Uterus (tissue), 4 donors: ENCODE data around the gene PCLAF. TPM values are rescaled to one million over a fixed set of nuclear protein-coding genes. Genes with fewer than 3 reads are reported as not detected.
"Not testable (repeated sequence)": the region's sequence is repeated elsewhere in the genome, so short reads cannot be mapped to it uniquely, and the experiment has no call there.

Source experiments
- DNase-seq, 2 donors: peaks; one replicate each; pipeline ENCODE4 v3.0.0-alpha.2; 2019 to 2020
- H3K27ac ChIP-seq, 2 donors: fragments of 200-600 bp; sonication (generic); 1 replicate in 1 of 2; 2 replicates in 1 of 2; pipeline ENCODE4 v1.5.1; 2016 to 2018
- H3K27me3 ChIP-seq, 2 donors: fragments of 200-600 bp; sonication (generic); one replicate each; pipeline ENCODE4 v1.5.1; 2018 to 2019; ENCODE audit warnings: control low read depth in 1 of 2
- H3K36me3 ChIP-seq, 2 donors: fragments of 200-600 bp; sonication (generic); one replicate each; pipeline ENCODE4 v1.5.1; 2019; ENCODE audit warnings: control low read depth in 1 of 2
- H3K4me1 ChIP-seq, 2 donors: fragments of 200-600 bp; sonication (generic); one replicate each; pipeline ENCODE4 v1.5.1; 2018 to 2019; ENCODE audit warnings: control low read depth in 1 of 2
- H3K4me3 ChIP-seq, 2 donors: fragments of 200-600 bp; sonication (generic); 1 replicate in 1 of 2; 2 replicates in 1 of 2; pipeline ENCODE4 v1.5.1; 2018 to 2019; ENCODE audit warnings: mild to moderate bottlenecking in 1 of 2
- H3K9me3 ChIP-seq, 2 donors: fragments of 200-600 bp; sonication (generic); one replicate each; pipeline ENCODE4 v1.5.1; 2019; ENCODE audit warnings: control low read depth in 1 of 2
- CTCF ChIP-seq, 4 experiments: fragments of 200-600 bp in 2 of 4; fragments of 450-650 bp in 2 of 4; sonication (generic) in 2 of 4; IDR thresholded peaks; one replicate each; pipeline ENCODE4 v1.5.1; 2016 to 2019; ENCODE audit warnings: antibody characterized with exemption in 4 of 4, mild to moderate bottlenecking in 2 of 4, moderate library complexity in 1 of 4
- POLR2A ChIP-seq, 2 donors: fragments of 450-650 bp; IDR thresholded peaks; one replicate each; pipeline ENCODE4 v1.6.1; 2016; ENCODE audit warnings: antibody characterized with exemption in 2 of 2, mild to moderate bottlenecking in 1 of 2, moderate library complexity in 1 of 2
- intact Hi-C: fragments of 100-400 bp; cut with DNase I; formaldehyde crosslinking; loops from one replicate; pipeline ENCODE4 v1.15.1; 2023; ENCODE audit warnings: low total_unique reads
- total RNA-seq, 4 donors: library from RNA; depleted of rRNA in 3 of 4; stranded (reverse); fragments of >200 nt in 3 of 4; gene quantifications; one replicate each; pipeline versions ENCODE4 v1.1.0 to v1.2.4, GENCODE V29; 2014 to 2023
- donor health status: DM: yes; HTN: yes; CAD: no.

The PCLAF gene
- total RNA-seq, 4 donors from 2014 or later, result 22.7 TPM; not detected in 3

- Histone ChIP-seq H3K4me3 (peak overlapping the region; percentile 74 to 98), H3K9me3 (no peaks in the 10 kb centered on the region), H3K4me1 (peaks cover 4 to 7% of the 10 kb centered on the region in 2 donors), H3K27ac (peak overlapping the region; percentile 59 to 82), H3K27me3 (no peaks in the 10 kb centered on the region), H3K36me3 (no peaks in the 10 kb centered on the region)
- no peak for DNase-seq
- TF ChIP-seq POLR2A (IDR thresholded peaks at IDR 0.05) (no peak), CTCF (IDR thresholded peaks at IDR 0.05) (no peak)
- intact Hi-C loops, result no loop called here
Measured at GRCh38 chr15:64354688-64355344, 26.4 kb downstream of the PCLAF start.

- TF ChIP-seq CTCF (IDR thresholded peaks at IDR 0.05) (no peak), POLR2A (IDR thresholded peaks at IDR 0.05) (no peak)
- no peak overlapping the region for H3K27ac ChIP-seq
- DNase-seq, result no peak
- H3K9me3 ChIP-seq, result no peaks in the 10 kb centered on the region
- no peaks in the 10 kb centered on the region for H3K27me3 ChIP-seq
- no peak overlapping the region for H3K4me3 ChIP-seq
- peaks cover 0 to 4% of the 10 kb centered on the region in 2 donors for H3K4me1 ChIP-seq
- intact Hi-C loops, result no loop called here
- no peaks in the 10 kb centered on the region for H3K36me3 ChIP-seq
Measured at GRCh38 chr15:64351265-64351664, 30.0 kb downstream of the PCLAF start.

- Histone ChIP-seq H3K9me3 (no peaks in the 10 kb centered on the region), H3K4me1 (no peaks in the 10 kb centered on the region), H3K4me3 (no peak overlapping the region), H3K27me3 (no peaks in the 10 kb centered on the region), H3K27ac (no peak overlapping the region), H3K36me3 (no peaks in the 10 kb centered on the region)
- DNase-seq, result no peak
- intact Hi-C loops, result no loop called here
- TF ChIP-seq POLR2A (IDR thresholded peaks at IDR 0.05) (no peak), CTCF (IDR thresholded peaks at IDR 0.05) (no peak)
Measured at GRCh38 chr15:64349375-64349774, 31.9 kb downstream of the PCLAF start.

GRCh38 chr15:64348455-64348854, 32.8 kb downstream of the PCLAF start:
- intact Hi-C loops, result no loop called here
- no peak for DNase-seq
- TF ChIP-seq POLR2A (IDR thresholded peaks at IDR 0.05), result no peak
- no peak for TF ChIP-seq CTCF (IDR thresholded peaks at IDR 0.05)
- no peak overlapping the region for H3K27ac ChIP-seq
- no peaks in the 10 kb centered on the region for H3K27me3 ChIP-seq
- no peaks in the 10 kb centered on the region for H3K9me3 ChIP-seq
- no peak overlapping the region for H3K4me3 ChIP-seq
- H3K36me3 ChIP-seq, result no peaks in the 10 kb centered on the region
- no peaks in the 10 kb centered on the region for H3K4me1 ChIP-seq

- H3K27ac ChIP-seq, intact Hi-C loops, H3K4me3 ChIP-seq, DNase-seq, H3K27me3 ChIP-seq, H3K4me1 ChIP-seq, H3K9me3 ChIP-seq, H3K36me3 ChIP-seq: not testable (repeated sequence)
Measured at GRCh38 chr15:64346242-64346641, 35.0 kb downstream of the PCLAF start.
